B cell (primary cell): ENCODE results near the gene ERC1.

Experiments used
- CTCF ChIP-seq: fragments of 200-600 bp; IDR thresholded peaks from one replicate; pipeline ENCODE4 v1.8.0; 2022; ENCODE audit warnings: antibody characterized with exemption, mild to moderate bottlenecking
- EZH2 ChIP-seq: IDR thresholded peaks from 2 replicates; pipeline ENCODE4 v1.6.1; 2012; ENCODE audit warnings: borderline replicate concordance, low read depth, mild to moderate bottlenecking, moderate library complexity, low read length; ENCODE audit not compliant: insufficient read depth, poor library complexity, severe bottlenecking

- TF ChIP-seq CTCF, result no peak
- TF ChIP-seq EZH2, result no peak
Observed at GRCh38 chr12:1176191-1176590, 185.2 kb downstream of the ERC1 start.
